IMR-90 (cell line): ENCODE data around the gene RHOT1. TPM values are rescaled to one million over a fixed set of nuclear protein-coding genes. Genes with fewer than 3 reads are reported as not detected.

Experiments used
- ATAC-seq: fragments of 200-7000 bp; cut with Tn5 transposase; 2 replicates; pipeline ENCODE4 v1.9.1; 2020; ENCODE audit warnings: low read depth, mild to moderate bottlenecking, moderate library complexity
- BruUV-seq: library from RNA; stranded (reverse); fragments of 400-500 nt; replicated peaks from 2 replicates; lab custom pipeline; 2021; lab: Mats Ljungman, UMichigan
- CTCF ChIA-PET: fragments of 300-600 bp; formaldehyde crosslinking; extraction: SDS; loops from one replicate; lab custom pipeline; 2021; ENCODE audit warnings: antibody characterized with exemption; lab: Yijun Ruan, JAX
- POLR2A ChIA-PET: fragments of 300-600 bp; sonication (Branson Sonifier 250); formaldehyde crosslinking; loops from one replicate; lab custom pipeline; 2022; ENCODE audit warnings: antibody characterized with exemption; ENCODE audit not compliant: unreplicated experiment; lab: Charles Lee
- DNase-seq: peaks from one replicate; pipeline ENCODE4 v3.0.0; 2013
- H2AFZ ChIP-seq: replicated peaks from 2 replicates; pipeline ENCODE3; 2013; ENCODE audit warnings: low read length, mild to moderate bottlenecking; ENCODE audit not compliant: poor library complexity
- H2AK5ac ChIP-seq: 2 replicates; pipeline ENCODE4 v1.6.1; 2013; ENCODE audit warnings: low read depth, low read length, inconsistent platforms
- H2AK9ac ChIP-seq: replicated peaks from 2 replicates; pipeline ENCODE3; 2013; ENCODE audit warnings: mild to moderate bottlenecking, low read depth, low read length, moderate library complexity; ENCODE audit not compliant: poor library complexity
- H2BK120ac ChIP-seq: 2 replicates; pipeline ENCODE4 v1.6.1; 2013; ENCODE audit warnings: low read depth, low read length, inconsistent platforms
- H2BK15ac ChIP-seq: 3 replicates; pipeline ENCODE4 v1.6.1; 2013; ENCODE audit warnings: low read depth, low read length, inconsistent platforms
- H2BK20ac ChIP-seq: 2 replicates; pipeline ENCODE4 v1.6.1; 2013; ENCODE audit warnings: low read depth, mild to moderate bottlenecking, inconsistent platforms, low read length, moderate library complexity
- H2BK5ac ChIP-seq: 2 replicates; pipeline ENCODE4 v1.6.1; 2013; ENCODE audit warnings: mild to moderate bottlenecking, low read depth, low read length, inconsistent platforms; ENCODE audit not compliant: poor library complexity, severe bottlenecking
- H3K14ac ChIP-seq: replicated peaks from 2 replicates; pipeline ENCODE4 v1.6.1; 2013; ENCODE audit warnings: low read depth, low read length, inconsistent platforms
- H3K18ac ChIP-seq: 2 replicates; pipeline ENCODE4 v1.6.1; 2013; ENCODE audit warnings: low read depth, low read length, control low read depth
- H3K23ac ChIP-seq: 2 replicates; pipeline ENCODE4 v1.6.1; 2013; ENCODE audit warnings: low read depth, low read length, inconsistent platforms
- H3K27ac ChIP-seq: 2 replicates; pipeline ENCODE4 v1.5.1; 2013; ENCODE audit warnings: mild to moderate bottlenecking, control low read depth, low read length; ENCODE audit not compliant: insufficient read depth
- H3K27me3 ChIP-seq: 2 replicates; pipeline ENCODE4 v1.6.1; 2013; ENCODE audit warnings: low read length; ENCODE audit not compliant: control insufficient read depth, insufficient read depth
- H3K36me3 ChIP-seq: 2 replicates; pipeline ENCODE4 v1.6.1; 2013; ENCODE audit warnings: low read length, mixed read lengths; ENCODE audit not compliant: control insufficient read depth, insufficient read depth
- H3K4ac ChIP-seq: 2 replicates; pipeline ENCODE4 v1.6.1; 2013; ENCODE audit warnings: low read depth, low read length, inconsistent platforms
- H3K4me1 ChIP-seq: 2 replicates; pipeline ENCODE4 v1.6.1; 2013; ENCODE audit warnings: low read length, mixed read lengths; ENCODE audit not compliant: control insufficient read depth, insufficient read depth
- H3K4me2 ChIP-seq: 2 replicates; pipeline ENCODE4 v1.6.1; 2013; ENCODE audit warnings: low read depth, mild to moderate bottlenecking, control low read depth, low read length, moderate library complexity
- H3K4me3 ChIP-seq: 2 replicates; pipeline ENCODE4 v1.5.1; 2013; ENCODE audit warnings: low read depth, mild to moderate bottlenecking, control low read depth, low read length, moderate library complexity; ENCODE audit not compliant: insufficient read depth
- H3K56ac ChIP-seq: 2 replicates; pipeline ENCODE4 v1.6.1; 2013; ENCODE audit warnings: low read length, inconsistent platforms; ENCODE audit not compliant: insufficient read depth; ENCODE audit errors: extremely low read depth
- H3K79me1 ChIP-seq, 2 experiments: 2 replicates each; pipeline ENCODE4 v1.6.1; 2013; ENCODE audit warnings: low read length in 2 of 2, inconsistent platforms in 1 of 2, low read depth in 1 of 2
- H3K9ac ChIP-seq: 2 replicates; pipeline ENCODE4 v1.6.1; 2013; ENCODE audit warnings: low read depth, low read length, control low read depth
- H3K9me1 ChIP-seq: 2 replicates; pipeline ENCODE4 v1.6.1; 2013; ENCODE audit warnings: low read length, inconsistent platforms; ENCODE audit not compliant: insufficient read depth
- H3K9me3 ChIP-seq: 2 replicates; pipeline ENCODE4 v1.6.1; 2013; ENCODE audit warnings: low read length; ENCODE audit not compliant: control insufficient read depth, insufficient read depth
- H4K20me1 ChIP-seq: 2 replicates; pipeline ENCODE4 v1.6.1; 2013; ENCODE audit warnings: low read length, inconsistent platforms; ENCODE audit not compliant: insufficient read depth
- H4K5ac ChIP-seq: 2 replicates; pipeline ENCODE4 v1.6.1; 2013; ENCODE audit warnings: mild to moderate bottlenecking, low read depth, low read length, control low read depth
- H4K8ac ChIP-seq, 2 experiments: 2 replicates each; pipeline ENCODE4 v1.6.1; 2013; ENCODE audit warnings: low read depth in 2 of 2, low read length in 2 of 2, control low read depth in 1 of 2, inconsistent platforms in 1 of 2
- H4K91ac ChIP-seq: 2 replicates; pipeline ENCODE4 v1.6.1; 2013; ENCODE audit warnings: low read depth, low read length, inconsistent platforms; ENCODE audit not compliant: insufficient read depth
- MAZ ChIP-seq: IDR thresholded peaks from 2 replicates; pipeline ENCODE4 v1.6.1; 2012; ENCODE audit warnings: low read depth, mild to moderate bottlenecking, low read length, improper control_type of control experiment, moderate library complexity, borderline replicate concordance
- WGBS, 2 experiments: methylation state at CpG; one replicate each; pipeline versions ENCODE4 v1.1.5 to v1.1.7; 2013; ENCODE audit warnings: missing lambda C conversion rate in 2 of 2; ENCODE audit not compliant: insufficient read length in 1 of 2; ENCODE audit errors: extremely low coverage in 2 of 2; 5-methylcytosine and 5-hydroxymethylcytosine counted together
- dilution Hi-C: fragments of 300-500 bp; cut with HindIII; formaldehyde crosslinking; loops from one replicate; pipeline ENCODE4 v1.14.3; 2018; ENCODE audit warnings: low sequenced_read_pairs; ENCODE audit not compliant: unreplicated experiment
- in situ Hi-C: fragments of 300-500 bp; cut with MboI; formaldehyde crosslinking; loops from 3 replicates; pipeline ENCODE4 v1.14.3; 2019; ENCODE audit warnings: low sequenced_read_pairs, inconsistent platforms, mixed read lengths
- intact Hi-C: fragments of 100-400 bp; cut with micrococcal nuclease; formaldehyde crosslinking; loops from 2 replicates; pipeline ENCODE4 v1.10.0; 2022
- polyA plus RNA-seq, 3 experiments: library from polyadenylated mRNA; depleted of rRNA; stranded (reverse); fragments of >200 nt; gene quantifications; 2 replicates each; pipeline ENCODE4 v1.2.3, GENCODE V29; 2012; ENCODE audit warnings: low replicate concordance in 1 of 3
- total RNA-seq: library from RNA; depleted of rRNA; stranded (reverse); fragments of >200 nt; gene quantifications from 2 replicates; pipeline ENCODE4 v1.2.3, GENCODE V29; 2012

The RHOT1 gene
- total and polyA plus RNA-seq, 2 of the 4 experiments (the other 2 are of a cell fraction): 27.4 to 27.6 TPM

GRCh38 chr17:32161029-32161428 lies 18.7 kb downstream of the RHOT1 start:
- H3K27me3 ChIP-seq: no peaks in the 10 kb centered on the region
- dilution Hi-C loops: no loop called here
- H3K4me2 ChIP-seq: no peak overlapping the region
- peak overlapping the region; percentile 32 for H2BK5ac ChIP-seq
- 0 out of 2 replicates have a peak, but pooled peaks cover 1% of the 10 kb centered on the region for H3K9me3 ChIP-seq
- no peak for TF ChIP-seq MAZ
- ATAC-seq: no peak
- no peak overlapping the region for H3K27ac ChIP-seq
- peak overlapping the region; percentile 33; the same call in 1 of the 2 replicates for H2BK20ac ChIP-seq
- H3K18ac ChIP-seq: no peak overlapping the region
- no peak overlapping the region for H2AFZ ChIP-seq
- peaks cover 9% of the 10 kb centered on the region for H3K36me3 ChIP-seq
- H3K4ac ChIP-seq: peak overlapping the region; percentile 52
- peaks cover 15 to 68% of the 10 kb centered on the region in 2 experiments; a peak in 3 of 4 replicates for H3K79me1 ChIP-seq
- peak overlapping the region; percentile 77; the same call in 1 of the 2 replicates for H2AK5ac ChIP-seq
- H4K8ac ChIP-seq: no peak overlapping the region
- H3K9ac ChIP-seq: no peak overlapping the region
- peaks cover 12% of the 10 kb centered on the region for H3K4me1 ChIP-seq
- no peak overlapping the region for H4K5ac ChIP-seq
- no peak for DNase-seq
- H4K91ac ChIP-seq: peak overlapping the region; percentile 15; the same call in 1 of the 2 replicates
- no CpG with 5 or more reads among the region's 8 CpGs for WGBS, 2 experiments
- BruUV-seq: no TSS peak
- H3K56ac ChIP-seq: no peak overlapping the region
- POLR2A ChIA-PET: no interaction called here
- in situ Hi-C loops: no loop called here
- peaks cover 29% of the 10 kb centered on the region; the same call in 1 of the 2 replicates for H4K20me1 ChIP-seq
- intact Hi-C loops: loop anchor here (2.0 kb wide), 1 partner anchor 14 kb away; no protein-coding TSS in a partner anchor
- peak overlapping the region; percentile 35; the same call in 1 of the 2 replicates for H3K14ac ChIP-seq
- peak overlapping the region; percentile 26; the same call in 1 of the 2 replicates for H3K23ac ChIP-seq
- peak overlapping the region; percentile 6; the same call in 1 of the 2 replicates for H2BK120ac ChIP-seq
- H2BK15ac ChIP-seq: 0 out of 3 replicates have a peak overlapping the region, but pooled peaks have one; percentile 48
- no peak overlapping the region for H3K4me3 ChIP-seq
- peak overlapping the region; percentile 44 for H2AK9ac ChIP-seq
- H3K9me1 ChIP-seq: peaks cover 16% of the 10 kb centered on the region
- CTCF ChIA-PET: interaction anchor here (0.6 to 0.9 kb wide), 2 partner anchors 19 to 92 kb away, joined by 4 read pairs; no protein-coding TSS in a partner anchor
